ENCODE results near the gene CD209. TPM values are rescaled to one million over a fixed set of nuclear protein-coding genes. Genes with fewer than 3 reads are reported as not detected.

CD209 gene
- total and polyA plus RNA-seq, 2 donors (not counting 3 experiments of a cell fraction or from before 2014, with no cell fraction given) = not detected

DNA sequence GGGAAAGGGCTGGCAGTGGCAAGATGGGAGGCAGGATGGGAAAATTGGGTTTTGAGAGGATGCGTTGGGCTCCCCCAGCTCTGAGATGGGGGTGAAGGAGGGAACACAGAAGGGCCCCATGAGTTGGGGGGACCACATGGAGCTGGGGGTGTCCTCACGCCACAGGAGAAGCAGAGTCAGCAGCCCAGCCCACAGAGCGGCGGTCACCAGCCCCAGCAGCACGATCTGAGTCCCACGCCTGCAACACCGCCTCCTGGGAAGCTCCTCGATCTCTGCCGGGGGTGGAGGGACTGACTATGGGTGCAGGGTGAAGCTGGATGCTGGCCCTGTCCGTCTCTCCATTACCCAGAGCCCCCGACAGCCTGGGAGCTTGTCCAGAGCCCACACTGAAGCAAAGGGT lies 48.8 kb downstream of the CD209 start:
- no peak for DNase-seq (ENCODE audit: low read depth, low spot score)
- ChIA-PET POLR2A (no interaction called here), CTCF (interaction anchor here (1.1 to 4.1 kb wide), 2 partner anchors 18 to 101 kb away, joined by 7 to 21 read pairs; partner anchors contain the start of gene TRAPPC5)
- Histone ChIP-seq H3K9me1 (replicated peaks; ENCODE audit: control insufficient read depth, extremely low read depth, insufficient read depth, low read length) (no peaks in the 10 kb centered on the region), H2AFZ (ENCODE audit: low read depth, low read length) (no peak overlapping the region), H3K27me3 (ENCODE audit: control insufficient read depth in 2 of 2, insufficient read depth in 2 of 2, low read length in 2 of 2) (no peaks in the 10 kb centered on the region), H4K20me1 (replicated peaks; ENCODE audit: control insufficient read depth, extremely low read depth, insufficient read depth, low read length) (no peaks in the 10 kb centered on the region), H3K79me2 (ENCODE audit: control insufficient read depth, insufficient read depth, low read length) (no peaks in the 10 kb centered on the region), H3K4me1 (ENCODE audit: control insufficient read depth, extremely low read depth, insufficient read depth, low read length) (no peaks in the 10 kb centered on the region), H3K4me2 (ENCODE audit: insufficient read depth, low read length) (no peak overlapping the region), H3K27ac (ENCODE audit: insufficient read depth, low read depth, low read length) (no peak overlapping the region), H3K9ac (replicated peaks; ENCODE audit: extremely low read depth, insufficient read depth, low read length) (no peak overlapping the region), H3K36me3 (ENCODE audit: control insufficient read depth in 2 of 2, extremely low read depth in 1 of 2, insufficient read depth in 2 of 2, low read length in 2 of 2) (no peaks in the 10 kb centered on the region), H3K4me3 (replicated peaks in 1 of 3; ENCODE audit: insufficient read depth in 1 of 3, low read depth in 1 of 3, low read length in 3 of 3) (no peak overlapping the region), H3K9me3 (replicated peaks; ENCODE audit: control insufficient read depth, insufficient read depth, low read length) (no peaks in the 10 kb centered on the region)
- dilution Hi-C loops (cut with MboI; ENCODE audit: extremely low pct_ligation_motif_present, low sequenced_read_pairs) (no loop called here), intact Hi-C loops (cut with micrococcal nuclease) (no loop called here)
- FAIRE-seq = no peak
- no peak for TF ChIP-seq MYC (IDR thresholded peaks at IDR 0.05; ENCODE audit: low read depth, low read length)
- TF ChIP-seq MAX (IDR thresholded peaks at IDR 0.05; ENCODE audit: insufficient read depth, insufficient read length) = no peak
- TF ChIP-seq EZH2 (IDR thresholded peaks at IDR 0.05; ENCODE audit: borderline replicate concordance, low read depth, low read length, severe bottlenecking) = no peak
- TF ChIP-seq POLR2A (IDR thresholded peaks at IDR 0.05; ENCODE audit: low read depth, low read length) = no peak
- TF ChIP-seq FOS (IDR thresholded peaks at IDR 0.05; ENCODE audit: borderline replicate concordance, insufficient read depth, low read length) = no peak
- TF ChIP-seq GATA2 (IDR thresholded peaks at IDR 0.05; ENCODE audit: insufficient read depth, insufficient read length, low read depth, low read length) = no peak
- no peak for TF ChIP-seq CTCF (IDR thresholded peaks at IDR 0.05; ENCODE audit: extremely low read depth in 1 of 2, insufficient read depth in 1 of 2, low read depth in 1 of 2, low read length in 2 of 2)
- no peak for TF ChIP-seq JUN (IDR thresholded peaks at IDR 0.05; ENCODE audit: borderline replicate concordance, insufficient read depth, insufficient read length, low read depth)
- no peak for TF ChIP-seq POLR2AphosphoS5 (IDR thresholded peaks at IDR 0.05; ENCODE audit: insufficient read depth, low read depth, low read length)
- no TSS peak for BruUV-seq (replicated peaks)

All from endothelial cell of umbilical vein (primary cell).